Hematopoietic multipotent progenitor cell treated with erythropoietin and hydrocortisone succinate and interleukin-3 and kit ligand, for 8 days (in vitro differentiated cells): Measurements from ENCODE around the gene PPOX.

Source experiments
- DNase-seq: peaks from one replicate; pipeline ENCODE4 v3.0.0-alpha.2; 2015

The PPOX gene

DNA sequence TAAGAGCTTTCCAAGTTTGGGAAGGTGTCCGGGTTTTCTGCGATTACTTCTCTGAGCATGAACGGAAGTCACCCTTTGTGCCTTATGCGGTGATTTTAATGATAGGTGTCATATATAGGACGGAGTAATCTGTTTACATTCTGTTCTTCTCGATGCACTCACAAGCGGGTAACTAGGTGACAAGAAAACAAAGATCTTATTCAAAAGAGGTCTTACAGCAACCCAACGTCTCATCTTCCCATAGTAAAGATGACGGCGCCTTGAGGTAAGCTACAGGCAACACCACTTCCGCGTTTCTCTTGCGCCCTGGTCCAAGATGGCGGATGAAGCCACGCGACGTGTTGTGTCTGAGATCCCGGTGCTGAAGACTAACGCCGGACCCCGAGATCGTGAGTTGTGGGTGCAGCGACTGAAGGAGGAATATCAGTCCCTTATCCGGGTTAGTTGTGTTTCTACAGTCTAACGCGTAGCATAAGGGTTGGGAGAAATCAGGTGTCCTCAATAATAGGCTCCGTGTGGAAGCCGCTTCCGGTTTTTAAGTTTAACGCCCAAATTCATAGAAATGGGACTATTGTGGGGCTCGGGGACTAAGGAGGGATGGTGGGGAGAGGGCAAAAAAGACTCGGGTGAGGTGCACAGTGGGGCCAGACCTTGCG lies 12.4 kb upstream of the PPOX start, which contains the start of gene UFC1:
Gene UFC1 (plus strand): TSS at position 297 of the 656 bp plus-strand sequence. CDS start 20 bp downstream, at position 317.
- DNase-seq, result peak; percentile 94

- no peak for DNase-seq
Measured at GRCh38 chr1:161157867-161158266, 8.4 kb upstream of the PPOX start.

- peak; percentile 73 for DNase-seq
Measured at GRCh38 chr1:161158316-161159010, 7.8 kb upstream of the PPOX start.

GRCh38 chr1:161159087-161159912 lies 6.9 kb upstream of the PPOX start, which contains the start of gene USP21:
TSS of gene USP21 (plus strand) at chr1:161159500. CDS start at chr1:161160641, 1,141 bp downstream.
- DNase-seq, result peak; percentile 93

DNA sequence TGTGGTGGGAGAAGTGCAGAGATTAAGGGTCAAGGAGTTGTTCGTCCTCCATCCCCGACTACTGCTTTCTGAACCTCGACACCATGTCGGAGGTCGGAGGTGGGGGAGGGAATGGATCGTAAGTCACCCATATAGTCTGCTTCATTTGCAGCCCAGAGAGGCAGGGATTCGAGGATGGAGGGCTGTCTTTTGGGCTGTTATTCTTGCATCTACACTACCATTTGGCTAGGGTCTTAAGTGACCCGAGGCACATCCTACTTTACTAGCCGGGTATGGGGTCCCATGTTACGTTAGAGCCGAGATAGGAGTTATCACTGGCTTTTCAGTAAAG lies 6.3 kb upstream of the PPOX start:
- no peak for DNase-seq

- no peak for DNase-seq
Measured at GRCh38 chr1:161160671-161161145, 5.5 kb upstream of the PPOX start.

- DNase-seq, result no peak
Measured at GRCh38 chr1:161161652-161162051, 4.6 kb upstream of the PPOX start.

GRCh38 chr1:161162052-161162451 lies 4.2 kb upstream of the PPOX start:
- DNase-seq, result no peak

- no peak for DNase-seq
Measured at GRCh38 chr1:161162806-161163205, 3.4 kb upstream of the PPOX start.

DNA sequence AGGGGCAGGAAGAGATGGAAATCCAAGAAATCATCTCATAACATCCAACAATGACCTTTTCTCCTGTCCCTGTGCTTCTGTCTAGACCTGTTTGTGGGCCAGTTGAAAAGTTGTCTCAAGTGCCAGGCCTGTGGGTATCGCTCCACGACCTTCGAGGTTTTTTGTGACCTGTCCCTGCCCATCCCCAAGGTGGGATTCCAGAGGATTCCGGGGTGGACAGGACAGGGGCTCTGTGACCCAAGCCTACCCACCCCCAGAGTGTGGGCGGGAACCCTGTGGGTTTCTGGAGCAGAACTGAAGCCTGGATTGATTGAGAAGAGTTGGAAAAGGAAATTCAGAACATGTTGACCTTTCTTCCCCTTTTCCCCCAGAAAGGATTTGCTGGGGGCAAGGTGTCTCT lies 2.4 kb upstream of the PPOX start:
- DNase-seq, result no peak

GRCh38 chr1:161164901-161165610 lies 1.2 kb upstream of the PPOX start:
- DNase-seq, result no peak

- peak; percentile 68 for DNase-seq
Measured at GRCh38 chr1:161166669-161167548, 683 bp downstream of the PPOX start.

DNA sequence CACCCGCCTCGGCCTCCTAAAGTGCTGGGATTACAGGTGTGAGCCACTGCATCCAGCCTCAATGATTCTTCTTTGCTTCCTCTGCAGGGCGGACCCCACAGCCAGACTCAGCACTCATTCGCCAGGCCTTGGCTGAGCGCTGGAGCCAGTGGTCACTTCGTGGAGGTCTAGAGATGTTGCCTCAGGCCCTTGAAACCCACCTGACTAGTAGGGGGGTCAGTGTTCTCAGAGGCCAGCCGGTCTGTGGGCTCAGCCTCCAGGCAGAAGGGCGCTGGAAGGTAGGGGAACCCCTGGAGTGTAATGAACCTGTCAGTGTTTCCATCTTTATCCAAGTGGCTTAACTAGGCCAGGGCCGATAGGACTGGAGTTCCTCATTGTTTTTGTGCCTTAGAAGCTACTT lies 2.7 kb downstream of the PPOX start:
- no peak for DNase-seq

- no peak for DNase-seq
Measured at GRCh38 chr1:161171191-161171590, 5.0 kb downstream of the PPOX start.

- DNase-seq, result no peak
Measured at GRCh38 chr1:161171696-161172095, 5.5 kb downstream of the PPOX start.

DNA sequence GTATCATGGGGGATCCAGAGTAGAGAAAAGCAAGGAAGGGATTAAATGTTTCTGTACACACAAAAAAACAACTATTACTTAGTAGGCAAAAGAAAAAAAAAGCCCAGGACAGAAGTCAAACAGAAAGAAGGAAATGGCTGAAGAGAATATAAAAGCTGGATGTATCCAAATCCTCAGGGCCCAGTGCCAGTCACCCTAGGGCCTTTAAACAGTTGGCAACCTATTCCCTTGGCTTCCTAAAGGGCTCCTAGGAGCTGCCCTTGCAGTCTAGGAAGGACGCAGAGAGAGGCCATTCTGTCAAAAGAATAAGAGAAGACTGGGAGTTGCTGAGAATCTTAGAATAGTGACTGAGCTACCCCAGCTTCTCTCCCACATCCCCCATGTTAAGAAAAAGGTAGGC lies 6.1 kb downstream of the PPOX start:
- no peak for DNase-seq

DNA sequence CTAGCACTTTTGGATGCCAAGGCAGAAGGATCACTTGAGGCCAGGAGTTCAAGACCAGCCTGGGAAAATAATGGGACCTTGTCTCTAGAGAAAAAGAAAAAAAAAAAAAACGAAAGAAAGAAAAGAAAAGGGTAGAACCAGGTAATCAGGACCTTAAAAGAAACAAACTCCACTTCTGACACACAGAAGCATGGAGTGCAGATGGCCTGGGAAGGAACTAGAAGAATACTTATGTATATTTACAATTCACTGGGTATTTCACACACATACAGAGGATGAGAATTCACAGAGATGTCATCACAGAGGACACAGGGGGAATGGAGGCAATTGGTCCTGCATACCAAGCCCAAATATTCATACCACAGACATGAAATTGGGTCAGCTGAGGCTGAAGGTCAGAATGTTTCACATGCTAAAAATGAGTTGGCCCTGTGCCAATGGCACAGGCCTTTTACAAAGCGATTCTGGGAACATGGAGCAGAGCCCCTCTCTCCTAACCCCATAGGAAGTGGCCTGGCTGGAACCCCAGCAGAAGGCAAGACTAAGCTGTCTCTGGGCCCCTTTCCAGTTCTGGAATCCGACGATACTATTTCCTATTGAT lies 6.7 kb downstream of the PPOX start:
- no peak for DNase-seq

GRCh38 chr1:161173711-161174110 lies 7.5 kb downstream of the PPOX start:
- DNase-seq, result no peak

GRCh38 chr1:161174911-161175310 lies 8.7 kb downstream of the PPOX start:
- DNase-seq, result no peak

- DNase-seq, result no peak
Measured at GRCh38 chr1:161175771-161176453, 9.7 kb downstream of the PPOX start.
